PC-9 (cell line): ENCODE data around the gene KLF12. TPM values are rescaled to one million over a fixed set of nuclear protein-coding genes. Genes with fewer than 3 reads are reported as not detected.

Experiments used
- BruUV-seq: library from RNA; stranded (reverse); fragments of 400-500 nt; replicated peaks from 2 replicates; lab custom pipeline; 2021; lab: Mats Ljungman, UMichigan
- CTCF ChIA-PET: fragments of 300-600 bp; sonication (Branson Sonifier 250); formaldehyde crosslinking; loops from one replicate; lab custom pipeline; 2022; ENCODE audit warnings: antibody characterized with exemption; lab: Charles Lee
- POLR2A ChIA-PET: fragments of 300-600 bp; sonication (Branson Sonifier 250); formaldehyde crosslinking; loops from one replicate; lab custom pipeline; 2022; ENCODE audit warnings: antibody characterized with exemption; ENCODE audit not compliant: unreplicated experiment; lab: Charles Lee
- DNase-seq, 2 experiments: peaks; one replicate each; pipeline versions ENCODE4 v3.0.0 to v3.0.0-alpha.2; 2015 to 2022; ENCODE audit warnings: mixed read lengths in 1 of 2
- H2AFZ ChIP-seq: fragments of 200-600 bp; sonication (generic); 2 replicates; pipeline ENCODE4 v1.8.1; 2017; ENCODE audit warnings: antibody characterized with exemption
- H3F3A ChIP-seq: fragments of 200-600 bp; sonication (generic); 2 replicates; pipeline ENCODE4 v1.8.1; 2017; ENCODE audit warnings: antibody characterized with exemption, mild to moderate bottlenecking, low read depth; ENCODE audit not compliant: insufficient read depth
- H3K27ac ChIP-seq: fragments of 200-600 bp; sonication (generic); 2 replicates; pipeline ENCODE4 v1.6.1; 2016; ENCODE audit warnings: mixed run types
- H3K27me3 ChIP-seq: fragments of 200-600 bp; sonication (generic); 2 replicates; pipeline ENCODE4 v1.6.1; 2016; ENCODE audit warnings: low read depth, mixed run types; ENCODE audit not compliant: insufficient read depth
- H3K36me3 ChIP-seq: fragments of 200-600 bp; sonication (generic); 2 replicates; pipeline ENCODE4 v1.6.1; 2016; ENCODE audit warnings: low read depth, mixed run types
- H3K4me1 ChIP-seq: fragments of 200-600 bp; sonication (generic); replicated peaks from 2 replicates; pipeline ENCODE4 v1.6.1; 2016; ENCODE audit warnings: mixed run types; ENCODE audit not compliant: insufficient read depth
- H3K4me2 ChIP-seq: fragments of 200-600 bp; sonication (generic); 2 replicates; pipeline ENCODE4 v1.6.1; 2017; ENCODE audit warnings: mixed run types
- H3K4me3 ChIP-seq: fragments of 200-600 bp; sonication (generic); 2 replicates; pipeline ENCODE4 v1.6.1; 2016; ENCODE audit warnings: mixed run types
- H3K79me2 ChIP-seq: fragments of 200-600 bp; sonication (generic); 2 replicates; pipeline ENCODE4 v1.6.1; 2017; ENCODE audit warnings: low read depth, mixed run types
- H3K9me2 ChIP-seq: fragments of 200-600 bp; sonication (generic); 2 replicates; pipeline ENCODE4 v1.8.1; 2017; ENCODE audit warnings: mild to moderate bottlenecking; ENCODE audit not compliant: insufficient read depth
- H3K9me3 ChIP-seq: fragments of 200-600 bp; sonication (generic); 2 replicates; pipeline ENCODE4 v1.8.1; 2016; ENCODE audit warnings: low read depth; ENCODE audit not compliant: insufficient read depth
- H4K20me1 ChIP-seq: fragments of 200-600 bp; sonication (generic); 2 replicates; pipeline ENCODE4 v1.8.1; 2017; ENCODE audit not compliant: insufficient read depth
- EZH2 ChIP-seq: fragments of 200-600 bp; sonication (generic); IDR thresholded peaks from 2 replicates; pipeline ENCODE4 v1.8.0; 2017; ENCODE audit warnings: antibody characterized with exemption, low read depth
- intact Hi-C: fragments of 100-400 bp; cut with micrococcal nuclease; formaldehyde crosslinking; loops from one replicate; pipeline ENCODE4 v1.10.0; 2022; ENCODE audit not compliant: unreplicated experiment
- total RNA-seq: library from RNA; stranded (reverse); gene quantifications from 2 replicates; pipeline ENCODE4 v1.2.3, GENCODE V29; 2021
- TF ChIP-seq, protein P1 (sequence below): fragments of 200-600 bp; sonication (generic); conservative IDR thresholded peaks from 2 replicates; pipeline ENCODE4 v1.6.1; 2017; ENCODE audit warnings: mixed run types, antibody characterized with exemption, mild to moderate bottlenecking, moderate library complexity

Gene KLF12
- total RNA-seq, 1 experiment from 2014 or later: 10.3 TPM

DNA sequence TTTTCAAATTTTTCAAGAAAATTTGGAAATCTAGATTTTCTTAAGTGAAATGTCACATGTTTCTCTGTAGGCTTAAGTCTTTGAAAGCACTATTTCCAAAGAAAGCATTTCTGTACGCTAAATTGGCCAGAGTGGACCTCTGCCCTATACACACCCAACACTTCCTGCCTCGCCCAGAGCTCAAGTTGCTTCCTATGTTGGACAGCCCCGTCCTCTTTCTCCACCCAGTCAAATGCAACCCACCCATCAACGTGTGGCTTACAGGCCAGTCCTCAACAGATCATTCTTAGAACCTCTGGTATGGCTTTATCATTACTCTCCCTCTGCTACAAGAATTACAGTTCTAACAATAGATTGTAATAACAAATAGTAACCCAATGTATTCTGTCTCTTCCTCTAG, 24.2 kb downstream of the KLF12 start:
- H4K20me1 ChIP-seq: no peaks in the 10 kb centered on the region
- ChIA-PET POLR2A (interaction anchor here (0.7 kb wide), 1 partner anchor 547 kb away, joined by 3 read pairs; no protein-coding TSS in a partner anchor), CTCF (no interaction called here)
- H2AFZ ChIP-seq: no peak overlapping the region
- H3K9me3 ChIP-seq: no peaks in the 10 kb centered on the region
- BruUV-seq: no TSS peak
- DNase-seq: no peak
- H3K4me1 ChIP-seq: no peaks in the 10 kb centered on the region
- H3K4me3 ChIP-seq: no peak overlapping the region
- H3K27me3 ChIP-seq: no peaks in the 10 kb centered on the region
- no peaks in the 10 kb centered on the region for H3K9me2 ChIP-seq
- H3K4me2 ChIP-seq: no peak overlapping the region
- intact Hi-C loops: no loop called here
- H3F3A ChIP-seq: no peaks in the 10 kb centered on the region
- no peak for TF ChIP-seq EZH2
- TF ChIP-seq, protein P1, sequence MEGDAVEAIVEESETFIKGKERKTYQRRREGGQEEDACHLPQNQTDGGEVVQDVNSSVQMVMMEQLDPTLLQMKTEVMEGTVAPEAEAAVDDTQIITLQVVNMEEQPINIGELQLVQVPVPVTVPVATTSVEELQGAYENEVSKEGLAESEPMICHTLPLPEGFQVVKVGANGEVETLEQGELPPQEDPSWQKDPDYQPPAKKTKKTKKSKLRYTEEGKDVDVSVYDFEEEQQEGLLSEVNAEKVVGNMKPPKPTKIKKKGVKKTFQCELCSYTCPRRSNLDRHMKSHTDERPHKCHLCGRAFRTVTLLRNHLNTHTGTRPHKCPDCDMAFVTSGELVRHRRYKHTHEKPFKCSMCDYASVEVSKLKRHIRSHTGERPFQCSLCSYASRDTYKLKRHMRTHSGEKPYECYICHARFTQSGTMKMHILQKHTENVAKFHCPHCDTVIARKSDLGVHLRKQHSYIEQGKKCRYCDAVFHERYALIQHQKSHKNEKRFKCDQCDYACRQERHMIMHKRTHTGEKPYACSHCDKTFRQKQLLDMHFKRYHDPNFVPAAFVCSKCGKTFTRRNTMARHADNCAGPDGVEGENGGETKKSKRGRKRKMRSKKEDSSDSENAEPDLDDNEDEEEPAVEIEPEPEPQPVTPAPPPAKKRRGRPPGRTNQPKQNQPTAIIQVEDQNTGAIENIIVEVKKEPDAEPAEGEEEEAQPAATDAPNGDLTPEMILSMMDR: no peak
- no peaks in the 10 kb centered on the region for H3K36me3 ChIP-seq
- no peak overlapping the region for H3K27ac ChIP-seq
- H3K79me2 ChIP-seq: no peaks in the 10 kb centered on the region

DNA sequence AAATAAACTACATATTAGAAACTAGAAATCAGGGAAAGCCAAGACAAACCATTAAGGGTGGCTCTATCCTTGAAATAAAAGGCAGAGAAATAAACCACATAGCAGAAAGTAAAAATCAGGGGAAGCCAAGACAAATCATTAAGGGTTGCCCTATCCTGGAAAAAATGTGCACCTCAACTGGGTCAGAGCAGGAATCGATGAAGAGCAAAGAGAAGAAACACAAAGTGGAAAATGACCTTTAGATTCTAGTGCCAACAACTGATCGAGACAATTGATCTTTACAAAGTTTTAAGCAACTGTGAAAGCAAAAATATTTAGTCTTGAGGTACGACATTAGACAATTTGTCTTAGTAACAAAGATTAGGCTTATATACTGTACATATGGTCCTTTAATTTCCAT, 26.6 kb downstream of the KLF12 start:
- Histone ChIP-seq H3K79me2 (no peaks in the 10 kb centered on the region), H3K4me3 (no peak overlapping the region), H3F3A (no peaks in the 10 kb centered on the region), H3K4me1 (no peaks in the 10 kb centered on the region), H3K9me2 (no peaks in the 10 kb centered on the region), H2AFZ (no peak overlapping the region), H3K9me3 (no peaks in the 10 kb centered on the region), H3K36me3 (no peaks in the 10 kb centered on the region), H3K27ac (no peak overlapping the region), H3K27me3 (no peaks in the 10 kb centered on the region), H3K4me2 (no peak overlapping the region), H4K20me1 (no peaks in the 10 kb centered on the region)
- intact Hi-C loops: no loop called here
- BruUV-seq: no TSS peak
- no peak for DNase-seq
- TF ChIP-seq, protein P1: no peak
- TF ChIP-seq EZH2: no peak
- ChIA-PET POLR2A (no interaction called here), CTCF (no interaction called here)

DNA sequence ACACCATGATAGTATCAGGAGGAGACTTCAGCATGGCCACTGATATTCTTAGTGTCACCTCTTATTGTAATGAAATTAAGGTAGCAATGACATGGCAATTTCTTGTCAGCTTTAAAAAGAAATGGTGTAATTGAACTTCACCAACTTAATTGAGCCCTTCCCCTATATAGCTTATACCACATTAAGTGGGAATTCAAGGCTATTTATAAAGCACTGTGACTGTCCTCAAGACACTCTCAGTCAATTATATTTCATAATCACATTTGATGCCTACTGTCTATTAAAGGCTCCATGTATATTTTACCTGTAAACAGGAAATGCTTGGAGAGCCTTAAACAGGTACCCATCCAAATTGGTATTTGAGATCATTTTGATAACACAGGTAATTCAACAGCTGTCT, 28.3 kb downstream of the KLF12 start:
- Histone ChIP-seq H3K27me3 (no peaks in the 10 kb centered on the region), H3K36me3 (no peaks in the 10 kb centered on the region), H3K9me2 (no peaks in the 10 kb centered on the region), H3K4me3 (no peak overlapping the region), H3F3A (no peaks in the 10 kb centered on the region), H3K79me2 (no peaks in the 10 kb centered on the region), H3K4me1 (no peaks in the 10 kb centered on the region), H3K27ac (no peak overlapping the region), H3K4me2 (no peak overlapping the region), H3K9me3 (no peaks in the 10 kb centered on the region), H4K20me1 (no peaks in the 10 kb centered on the region), H2AFZ (no peak overlapping the region)
- ChIA-PET POLR2A (no interaction called here), CTCF (no interaction called here)
- TF ChIP-seq EZH2: no peak
- TF ChIP-seq, protein P1: no peak
- intact Hi-C loops: no loop called here
- BruUV-seq: no TSS peak
- DNase-seq: no peak
